Ecto neural progenitor cell (in vitro differentiated cells): Measurements from ENCODE around the gene KRT16.
"Not testable (repeated sequence)": the region's sequence is repeated elsewhere in the genome, so short reads cannot be mapped to it uniquely, and the experiment has no call there.

ENCODE experiments used
- DNase-seq: peaks from one replicate; pipeline ENCODE4 v3.0.0-alpha.2; 2018; ENCODE audit warnings: low spot score

Gene KRT16

DNA sequence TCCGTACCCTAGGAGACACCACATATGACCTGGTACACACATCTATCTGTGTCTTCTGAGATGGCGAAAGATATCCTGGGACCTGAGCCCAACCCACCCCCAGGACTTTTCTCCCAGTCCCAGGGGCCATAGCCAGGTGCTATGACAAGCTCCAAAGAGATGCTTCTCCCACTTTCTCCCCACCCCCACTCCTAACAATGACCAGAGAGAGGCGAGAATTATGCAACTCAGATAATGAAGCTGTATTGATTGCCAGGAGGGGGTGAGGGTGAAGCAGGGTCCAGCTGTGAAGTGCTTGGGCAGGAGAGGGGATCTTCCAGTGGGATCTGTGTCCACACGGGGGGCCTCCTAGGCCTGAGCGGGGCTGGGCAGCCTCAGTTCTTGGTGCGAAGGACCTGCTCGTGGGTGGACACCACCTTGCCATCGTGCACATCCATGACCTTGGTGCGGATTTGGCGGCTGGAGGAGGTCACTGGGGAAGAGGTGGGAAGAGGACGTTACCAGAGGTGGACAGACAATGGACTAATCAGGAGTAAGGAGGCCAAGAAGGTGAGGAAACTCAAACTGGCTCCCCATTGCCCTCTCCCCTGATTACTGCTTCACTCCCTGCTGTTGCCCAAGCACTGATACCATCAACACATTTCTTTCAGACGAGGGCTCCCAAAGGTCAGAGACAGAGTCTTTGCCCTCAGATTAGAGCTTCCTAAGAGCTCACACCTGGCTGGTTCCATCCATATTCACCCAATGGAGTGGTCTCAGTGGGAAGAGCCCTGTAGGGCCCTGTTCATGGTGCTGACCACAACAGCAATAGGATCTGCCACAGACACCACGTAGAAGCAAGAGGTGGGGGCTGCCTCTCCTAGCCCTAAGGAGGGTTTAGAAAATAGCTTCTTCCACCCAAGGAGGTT, 30.3 kb downstream of the KRT16 start:
- DNase-seq, result not testable (repeated sequence)

DNA sequence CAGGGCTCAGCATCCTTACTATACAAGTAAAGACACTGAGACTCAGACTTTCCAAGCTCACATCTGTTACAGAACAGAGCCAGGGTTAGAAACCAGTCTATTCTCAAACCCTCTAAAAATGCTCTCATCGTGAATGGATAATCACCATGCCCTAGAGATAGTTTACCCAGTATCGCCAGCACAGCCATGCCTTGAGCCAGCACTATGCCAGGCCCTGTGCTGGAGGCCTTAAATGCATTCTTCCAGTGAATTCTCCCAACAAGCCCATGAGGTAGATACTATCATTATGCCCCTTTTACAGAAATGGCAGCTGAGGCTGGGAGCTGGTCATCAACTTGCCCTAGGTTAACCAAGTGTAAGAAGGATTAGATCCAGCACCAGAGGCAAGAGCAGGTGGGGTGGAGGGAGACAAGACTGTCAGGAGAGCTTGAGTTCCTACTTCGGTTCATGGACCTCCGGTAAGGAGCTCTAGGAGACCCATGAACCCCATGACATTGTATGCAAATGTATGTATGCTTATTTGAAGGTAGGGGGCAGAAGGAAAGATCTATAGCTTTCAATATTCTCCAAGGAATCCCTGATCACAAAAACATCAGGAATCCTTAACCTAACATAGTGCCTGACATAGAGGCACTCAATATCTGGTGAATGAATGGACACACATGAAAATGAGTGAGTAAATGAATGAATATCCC, 31.1 kb downstream of the KRT16 start:
- no peak for DNase-seq

DNA sequence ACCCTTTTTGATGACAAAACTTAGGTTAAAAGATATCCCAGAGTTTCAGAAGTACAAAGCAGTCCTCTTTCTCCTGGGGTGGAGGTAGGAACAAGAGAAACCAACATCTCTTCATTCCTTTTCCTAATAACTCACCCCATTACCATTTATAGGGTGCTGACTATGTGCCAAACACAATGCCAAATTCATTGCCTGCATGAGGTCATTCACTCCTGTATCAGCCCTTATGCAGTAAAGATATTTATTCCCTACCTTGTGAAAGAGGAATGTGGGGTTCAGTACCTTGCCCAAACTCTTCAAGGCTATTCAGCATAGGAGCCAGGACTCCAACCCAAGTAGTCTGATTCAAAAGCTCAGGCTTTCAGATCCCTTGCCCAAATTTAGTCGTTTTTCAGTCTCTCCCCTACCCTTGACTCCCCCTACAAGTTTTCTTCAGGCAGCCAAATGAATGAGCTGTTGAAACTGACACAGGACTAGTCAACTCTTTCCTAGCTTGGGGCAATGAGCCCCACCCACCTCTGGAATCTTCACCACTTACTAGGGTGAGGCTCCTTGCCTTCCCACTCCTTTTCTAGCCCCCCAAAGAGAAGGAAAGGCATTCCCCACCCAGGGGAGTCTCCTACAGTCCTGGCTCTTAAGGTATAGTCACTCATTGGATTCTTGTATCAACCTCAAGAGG, 31.7 kb downstream of the KRT16 start:
- no peak for DNase-seq

DNA sequence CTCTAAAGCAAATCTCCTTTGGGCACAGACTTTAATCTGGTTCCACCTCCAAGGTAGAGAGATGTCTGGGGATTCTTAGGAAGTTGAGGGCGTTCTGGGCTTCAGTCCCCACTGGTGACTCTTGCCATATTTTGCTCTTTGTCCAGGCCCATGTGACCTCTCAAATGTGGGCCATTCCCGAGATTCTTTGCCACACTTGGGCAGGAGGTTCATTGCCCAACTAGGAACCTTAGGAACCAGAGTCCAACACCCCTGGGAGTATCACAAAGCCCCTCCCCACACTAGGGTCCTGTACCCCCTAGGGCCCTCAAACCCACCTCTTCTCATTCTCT, 32.4 kb downstream of the KRT16 start:
- DNase-seq, result no peak

DNA sequence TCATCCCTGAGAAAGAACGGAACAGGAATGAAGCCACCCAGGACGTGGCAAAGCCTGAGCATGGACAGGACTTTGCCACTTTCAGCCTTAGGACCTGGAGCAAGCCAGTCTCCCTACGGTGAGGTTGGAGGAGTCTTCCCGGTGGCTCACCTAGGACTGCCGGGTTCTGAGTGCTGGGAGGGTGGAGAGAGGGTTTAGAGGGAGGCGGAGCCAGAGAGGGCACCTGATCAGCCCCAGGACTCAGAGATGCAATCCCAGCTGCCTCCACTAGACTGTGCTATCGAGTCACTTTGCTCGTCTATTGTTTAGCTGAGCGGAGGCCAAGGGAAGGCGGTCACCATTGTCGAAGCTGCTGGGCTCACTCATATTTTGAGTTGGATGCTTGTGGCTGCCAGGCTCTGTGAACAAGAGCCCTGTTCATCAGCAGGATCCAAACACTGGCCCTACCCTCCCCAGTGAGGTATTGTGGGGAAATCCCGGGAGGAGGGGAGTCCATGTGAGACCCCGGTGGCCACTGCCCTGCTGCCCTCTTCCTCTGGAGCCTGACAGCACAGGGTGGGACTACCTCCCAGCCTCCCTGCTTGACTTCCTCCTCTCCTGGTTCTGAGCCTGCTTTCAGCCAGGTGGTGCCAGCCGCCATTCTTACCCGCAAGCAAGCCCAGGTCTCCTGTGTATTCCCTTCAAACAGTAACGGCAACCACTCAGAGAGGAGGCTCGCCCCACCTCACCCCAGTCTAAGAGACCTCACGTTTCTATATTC, 32.9 kb downstream of the KRT16 start:
- DNase-seq, result peak; percentile 97

DNA sequence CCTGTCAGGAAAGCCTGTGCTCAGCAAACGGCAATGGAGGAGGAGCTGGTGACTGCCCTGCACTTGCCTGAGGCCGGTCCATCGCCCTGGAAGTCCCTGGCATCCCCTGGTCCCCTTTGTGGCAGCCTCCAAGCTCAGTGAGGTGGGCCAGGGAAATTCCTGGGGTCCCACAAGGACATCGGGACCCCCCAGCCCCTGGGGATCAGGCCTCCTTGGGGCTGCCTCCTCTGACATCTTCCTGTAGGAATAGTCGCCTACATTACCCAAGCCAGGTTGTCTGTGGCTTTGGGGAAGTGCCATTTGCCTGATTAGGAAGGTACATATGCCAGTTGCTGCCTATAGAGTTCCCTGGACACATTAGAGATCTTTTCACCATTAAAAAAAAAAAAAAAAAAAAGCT, 33.6 kb downstream of the KRT16 start:
- DNase-seq, result no peak

DNA sequence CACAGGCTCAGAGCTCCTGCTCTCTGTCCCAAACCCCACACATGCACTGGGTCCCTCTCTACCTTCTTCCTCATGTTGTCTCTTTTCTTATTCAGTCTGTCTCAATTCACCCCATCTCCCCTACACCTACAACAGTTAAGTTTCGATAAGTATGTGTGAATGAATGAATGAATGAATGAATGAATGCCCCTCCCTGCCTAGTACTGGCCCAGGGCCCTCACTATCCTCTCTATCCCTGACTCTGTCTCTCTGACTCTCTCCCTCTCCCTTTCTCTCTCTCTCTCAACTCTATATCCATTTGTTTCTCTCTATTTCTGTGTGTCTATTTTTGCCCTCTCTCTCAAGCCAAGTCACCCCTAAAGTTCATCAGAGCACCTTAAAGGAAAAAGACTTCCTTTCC, 34.0 kb downstream of the KRT16 start:
- DNase-seq, result no peak

DNA sequence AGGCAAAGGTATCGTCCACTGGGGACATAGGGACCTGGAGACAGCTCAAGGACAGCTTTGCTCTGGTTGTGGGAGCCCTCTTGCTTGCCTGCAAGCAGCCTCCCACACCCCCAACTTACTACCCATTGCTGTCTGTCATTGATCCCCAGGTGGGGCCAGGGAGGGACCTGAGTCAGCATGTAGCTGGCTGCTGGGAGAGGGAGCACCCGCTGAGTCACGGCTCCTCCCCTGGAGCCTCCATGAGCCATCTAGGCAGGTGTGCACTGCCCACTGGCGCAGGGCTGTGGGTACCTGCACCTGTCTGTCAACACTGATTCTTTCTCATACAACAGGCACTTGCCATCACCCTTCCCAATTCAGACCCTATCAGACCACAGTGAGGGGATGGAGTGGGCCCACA, 35.8 kb downstream of the KRT16 start:
- not testable (repeated sequence) for DNase-seq

DNA sequence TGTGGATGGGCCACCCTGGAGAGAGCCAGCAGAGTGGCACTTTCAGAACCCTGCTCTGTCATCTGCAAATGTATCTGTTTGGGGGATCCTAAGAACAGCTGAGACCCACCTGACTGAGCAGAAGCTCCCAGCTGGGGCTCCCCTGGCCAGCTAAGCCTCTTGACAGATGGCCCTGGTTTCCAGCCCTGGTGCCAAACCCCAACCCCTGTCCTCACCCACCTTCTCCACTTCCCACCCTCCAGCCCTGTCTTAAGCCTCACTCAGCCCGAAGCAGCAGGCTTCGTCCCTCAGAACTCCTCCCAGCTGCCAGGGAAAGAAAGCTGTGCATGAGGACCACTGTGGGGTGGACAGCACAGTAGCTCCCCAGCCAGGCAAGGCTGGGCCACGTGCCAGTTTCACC, 37.2 kb downstream of the KRT16 start:
- no peak for DNase-seq

DNA sequence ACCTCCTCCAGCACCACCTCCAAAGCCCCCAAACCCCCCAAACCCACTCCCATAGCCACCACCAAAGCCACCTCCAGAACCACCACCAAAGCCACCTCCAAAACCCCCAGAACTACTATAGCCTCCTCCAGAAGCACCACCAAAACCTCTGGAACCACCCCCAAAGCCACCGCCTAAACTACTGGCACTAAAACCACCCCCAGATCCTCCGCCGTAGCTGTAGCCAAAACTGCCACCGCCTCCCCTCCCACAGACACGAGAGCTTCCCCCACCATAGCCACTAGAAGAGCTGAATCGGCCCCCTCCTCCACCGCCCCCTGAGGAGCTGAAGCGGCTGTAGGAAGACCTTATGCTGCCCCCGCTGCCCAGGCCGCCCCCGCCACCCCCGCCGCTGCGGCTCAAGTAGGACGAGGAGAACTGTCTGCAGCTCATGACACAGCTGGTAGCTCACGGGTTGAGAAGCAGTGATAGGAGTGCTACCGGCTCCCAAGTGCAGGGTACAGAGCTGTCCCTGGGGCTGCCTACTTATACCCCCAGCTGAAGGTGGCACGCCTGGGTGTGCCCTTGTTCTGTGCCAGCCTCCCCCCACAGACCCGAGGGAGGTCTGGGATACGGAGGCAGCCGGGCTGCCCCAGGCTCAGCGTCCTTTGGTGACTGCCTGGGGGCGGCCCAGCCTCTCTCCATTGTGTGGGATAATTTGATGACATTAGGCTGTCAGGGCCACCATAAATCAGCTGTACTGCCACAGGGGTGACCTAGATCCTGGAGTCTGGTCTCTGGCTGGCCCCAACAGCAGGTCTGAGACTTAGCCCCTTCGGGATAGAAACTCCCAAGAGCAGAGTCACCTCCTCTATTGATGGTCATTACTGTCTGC, 40.8 kb downstream of the KRT16 start, which contains the start of gene KRT9:
Gene KRT9 (minus strand): TSS at position 499 of the 874 bp plus-strand sequence. CDS start 67 bp downstream, at position 432.
- no peak for DNase-seq

DNA sequence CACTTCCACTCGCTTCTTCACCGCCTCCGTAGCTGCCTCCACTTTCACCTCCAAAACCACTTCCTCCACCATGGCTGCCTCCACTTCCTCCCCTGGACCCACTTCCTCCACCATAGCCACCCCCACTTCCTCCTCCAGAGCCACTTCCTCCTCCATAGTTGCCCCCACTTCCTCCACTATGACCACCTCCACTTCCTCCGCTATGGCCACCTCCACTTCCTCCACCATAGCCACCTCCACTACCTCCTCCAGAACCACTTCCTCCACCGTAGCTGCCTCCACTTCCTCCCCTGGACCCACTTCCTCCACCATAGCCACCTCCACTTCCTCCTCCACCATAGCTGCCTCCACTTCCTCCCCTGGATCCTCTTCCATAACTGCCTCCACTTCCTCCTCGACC, 45.2 kb downstream of the KRT16 start:
- no peak for DNase-seq

DNA sequence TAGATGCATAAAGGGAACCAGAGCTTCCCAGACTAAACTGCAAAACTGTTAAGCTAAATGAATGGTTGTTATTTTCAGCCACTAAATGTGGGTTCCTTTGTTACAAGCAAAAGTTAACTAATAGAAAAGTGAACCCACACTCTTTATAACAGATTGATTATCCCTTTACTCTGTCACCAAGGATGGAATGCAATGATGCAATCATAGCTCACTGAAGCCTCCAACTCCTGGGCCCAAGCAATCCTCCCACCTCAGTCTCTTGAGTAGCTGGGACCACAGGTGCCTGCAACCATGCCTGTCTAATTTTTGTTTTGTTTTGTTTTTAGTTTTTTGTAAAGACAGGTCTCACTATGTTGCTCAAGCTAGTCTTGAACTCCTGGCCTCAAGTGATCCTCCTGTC, 47.2 kb downstream of the KRT16 start:
- no peak for DNase-seq

DNA sequence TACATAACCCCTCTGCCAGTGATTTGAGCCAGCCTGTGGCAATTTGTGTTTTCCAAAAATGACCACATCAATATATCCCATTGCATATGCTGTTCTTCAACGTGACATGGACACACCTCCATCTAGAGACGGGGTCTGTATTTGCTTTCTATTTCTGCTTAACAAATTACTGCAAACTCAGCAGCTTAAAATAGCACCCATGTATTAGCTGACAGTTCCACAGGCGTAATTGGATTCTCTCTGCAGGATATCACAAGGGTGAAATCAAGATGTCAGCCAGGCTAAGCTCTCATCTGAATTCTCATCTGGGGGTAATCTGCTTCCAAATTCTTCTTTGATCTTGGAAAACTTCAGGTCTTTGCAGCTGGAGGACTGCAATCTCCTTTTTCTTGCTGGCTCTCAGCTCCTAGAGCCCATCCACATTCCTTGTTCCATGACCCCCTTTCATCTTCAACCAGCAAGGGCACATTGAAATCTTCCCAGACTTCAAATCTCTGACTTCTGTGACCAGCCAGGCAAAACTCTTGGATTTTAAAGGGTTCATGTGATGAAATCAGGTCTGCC, 48.9 kb downstream of the KRT16 start:
- DNase-seq, result no peak

DNA sequence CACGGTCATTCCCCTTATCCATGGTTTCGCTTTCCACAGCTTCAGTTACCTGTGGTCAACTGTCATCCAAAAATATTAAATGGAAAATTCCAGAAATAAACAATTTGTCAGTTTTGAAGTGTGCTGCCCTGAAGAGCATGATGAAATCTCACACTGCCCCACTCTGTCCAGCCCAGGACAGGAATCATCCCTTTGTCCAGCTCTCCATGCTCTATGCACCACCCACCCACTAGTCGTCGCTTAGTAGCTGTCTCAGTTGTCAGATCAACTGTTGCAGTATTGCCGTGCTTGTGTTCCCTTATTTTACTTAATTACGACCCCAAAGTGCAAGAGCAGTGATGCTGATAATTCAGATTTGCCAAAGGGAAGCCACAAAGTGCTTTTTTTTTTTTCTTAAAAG, 51.0 kb downstream of the KRT16 start:
- DNase-seq, result no peak
